Lower leg skin (tissue), 4 donors: ENCODE results near the gene ZFYVE21. TPM values are rescaled to one million over a fixed set of nuclear protein-coding genes. Genes with fewer than 3 reads are reported as not detected.
A peak's percentile ranks its signal among the peaks of the same experiment; 100 is the strongest.

Experiments used
- DNase-seq, 2 donors: peaks; one replicate each; pipeline ENCODE4 v3.0.0-alpha.2; 2019; ENCODE audit warnings: low spot score in 2 of 2
- H3K4me3 ChIP-seq: fragments of 200-600 bp; sonication (generic); 2 replicates; pipeline ENCODE4 v1.5.1; 2017; ENCODE audit warnings: mild to moderate bottlenecking, low read depth; ENCODE audit not compliant: poor library complexity, severe bottlenecking
- CTCF ChIP-seq, 3 donors: fragments of 450-650 bp; IDR thresholded peaks; one replicate each; pipeline ENCODE4 v1.5.1; 2016; ENCODE audit warnings: antibody characterized with exemption in 3 of 3, mild to moderate bottlenecking in 3 of 3, moderate library complexity in 2 of 3
- POLR2A ChIP-seq, 2 donors: fragments of 450-650 bp; IDR thresholded peaks; one replicate each; pipeline ENCODE4 v1.6.1; 2016 to 2017; ENCODE audit warnings: antibody characterized with exemption in 2 of 2, mild to moderate bottlenecking in 1 of 2, moderate library complexity in 1 of 2
- WGBS, 2 donors: methylation state at CpG; one replicate each; pipeline ENCODE4 v1.1.5; 2018; 5-methylcytosine and 5-hydroxymethylcytosine counted together
- intact Hi-C: fragments of 100-400 bp; cut with DNase I; formaldehyde crosslinking; loops from one replicate; pipeline ENCODE4 v1.15.0; 2023; ENCODE audit warnings: low total_unique reads
- total RNA-seq, 4 donors: library from RNA; depleted of rRNA; stranded (reverse); fragments of >200 nt; gene quantifications; one replicate each; pipeline ENCODE4 v1.1.0, GENCODE V29; 2016

ZFYVE21 gene
- 100 to 1,000 TPM; 133 to 269 (median 154) TPM for total RNA-seq

GRCh38 chr14:103715052-103716000, at the start of gene ZFYVE21, which contains the start of gene XRCC3:
ZFYVE21 (plus strand) TSS chr14:103715810; CDS start chr14:103715842, 32 bp downstream.
XRCC3 (minus strand) TSS chr14:103715451; CDS start chr14:103711087, 4,364 bp downstream.
- peak; percentile 100 for DNase-seq
- TF ChIP-seq POLR2A (IDR thresholded peaks at IDR 0.05) (peak in 1 of 2 donors; percentile 54), CTCF (IDR thresholded peaks at IDR 0.05) (no peak)
- H3K4me3 ChIP-seq: peak within 1 kb of the TSS; percentile 85
- intact Hi-C loops: no loop called here
- whole genome bisulfite sequencing, 2 donors: 1% methylated on average over 57 to 84 of the region's 121 CpGs

- TF ChIP-seq CTCF (IDR thresholded peaks at IDR 0.05): no peak
- TF ChIP-seq POLR2A (IDR thresholded peaks at IDR 0.05): no peak
- 90 to 92% methylated on average over 4 of the region's 4 CpGs for WGBS, 2 donors
- no peak overlapping the region for H3K4me3 ChIP-seq
- intact Hi-C loops: no loop called here
- DNase-seq: no peak
Observed at GRCh38 chr14:103667671-103668070, 47.9 kb upstream of the ZFYVE21 start.

GRCh38 chr14:103668117-103668516, 47.5 kb upstream of the ZFYVE21 start:
- intact Hi-C loops: no loop called here
- WGBS, 2 donors: 96 to 98% methylated on average over 3 of the region's 3 CpGs
- no peak for TF ChIP-seq CTCF (IDR thresholded peaks at IDR 0.05)
- no peak for TF ChIP-seq POLR2A (IDR thresholded peaks at IDR 0.05)
- no peak overlapping the region for H3K4me3 ChIP-seq
- no peak for DNase-seq

- no peak for DNase-seq
- 96% methylated on average over 2 of the region's 2 CpGs for WGBS, 2 donors
- no peak overlapping the region for H3K4me3 ChIP-seq
- TF ChIP-seq POLR2A (IDR thresholded peaks at IDR 0.05) (no peak), CTCF (IDR thresholded peaks at IDR 0.05) (no peak)
- intact Hi-C loops: no loop called here
Observed at GRCh38 chr14:103669370-103669769, 46.2 kb upstream of the ZFYVE21 start.

- TF ChIP-seq CTCF (IDR thresholded peaks at IDR 0.05): no peak
- no peak for TF ChIP-seq POLR2A (IDR thresholded peaks at IDR 0.05)
- WGBS, 2 donors: 90 to 92% methylated on average over 4 of the region's 4 CpGs
- H3K4me3 ChIP-seq: no peak overlapping the region
- intact Hi-C loops: no loop called here
- DNase-seq: no peak
Observed at GRCh38 chr14:103671911-103672310, 43.7 kb upstream of the ZFYVE21 start.
